SU-DHL-6 (cell line): ENCODE data around the gene IFITM1.

ENCODE experiments used
- EZH2phosphoT487 ChIP-seq: fragments of 200-600 bp; sonication (generic), shearing (Covaris generic); conservative IDR thresholded peaks from 2 replicates; pipeline ENCODE4 v1.6.1; 2018; ENCODE audit warnings: mild to moderate bottlenecking, antibody characterized with exemption, low read length, moderate library complexity, mixed read lengths
- TF ChIP-seq, protein P1 (sequence below): fragments of 200-600 bp; sonication (generic); IDR thresholded peaks from one replicate; pipeline ENCODE4 v1.5.1; 2017; ENCODE audit warnings: antibody characterized with exemption, mild to moderate bottlenecking, low read length, moderate library complexity; ENCODE audit not compliant: insufficient read depth, poor library complexity, severe bottlenecking

DNA sequence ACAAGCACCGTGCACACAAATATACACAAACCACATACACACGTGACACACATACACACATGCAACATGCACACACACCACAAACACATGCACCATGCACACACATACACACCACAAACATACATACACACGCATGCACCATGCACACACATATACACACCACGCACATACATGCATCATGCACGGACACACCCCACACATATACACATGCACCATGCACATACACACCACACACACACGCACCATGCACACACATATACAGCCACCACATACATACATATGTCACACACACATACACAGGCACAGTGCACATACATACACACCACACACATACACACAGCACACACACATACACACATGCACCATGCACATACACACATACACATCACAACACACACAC, 42.8 kb downstream of the IFITM1 start:
- TF ChIP-seq, protein P1, sequence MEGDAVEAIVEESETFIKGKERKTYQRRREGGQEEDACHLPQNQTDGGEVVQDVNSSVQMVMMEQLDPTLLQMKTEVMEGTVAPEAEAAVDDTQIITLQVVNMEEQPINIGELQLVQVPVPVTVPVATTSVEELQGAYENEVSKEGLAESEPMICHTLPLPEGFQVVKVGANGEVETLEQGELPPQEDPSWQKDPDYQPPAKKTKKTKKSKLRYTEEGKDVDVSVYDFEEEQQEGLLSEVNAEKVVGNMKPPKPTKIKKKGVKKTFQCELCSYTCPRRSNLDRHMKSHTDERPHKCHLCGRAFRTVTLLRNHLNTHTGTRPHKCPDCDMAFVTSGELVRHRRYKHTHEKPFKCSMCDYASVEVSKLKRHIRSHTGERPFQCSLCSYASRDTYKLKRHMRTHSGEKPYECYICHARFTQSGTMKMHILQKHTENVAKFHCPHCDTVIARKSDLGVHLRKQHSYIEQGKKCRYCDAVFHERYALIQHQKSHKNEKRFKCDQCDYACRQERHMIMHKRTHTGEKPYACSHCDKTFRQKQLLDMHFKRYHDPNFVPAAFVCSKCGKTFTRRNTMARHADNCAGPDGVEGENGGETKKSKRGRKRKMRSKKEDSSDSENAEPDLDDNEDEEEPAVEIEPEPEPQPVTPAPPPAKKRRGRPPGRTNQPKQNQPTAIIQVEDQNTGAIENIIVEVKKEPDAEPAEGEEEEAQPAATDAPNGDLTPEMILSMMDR: no peak
- no peak for TF ChIP-seq EZH2phosphoT487
